K562 (cell line): ENCODE results near the gene MYO15A. TPM values are rescaled to one million over a fixed set of nuclear protein-coding genes. Genes with fewer than 3 reads are reported as not detected.

Experiments
- CREB3L1 ChIP-seq: fragments of 450-650 bp; IDR thresholded peaks from 2 replicates; pipeline ENCODE4 v1.6.1; 2014; ENCODE audit warnings: low read depth, mild to moderate bottlenecking, moderate library complexity, borderline replicate concordance
- E2F3 ChIP-seq: fragments of 250-450 bp; sonication (Bioruptor Pico); IDR thresholded peaks from 2 replicates; pipeline ENCODE4 v1.4.0; 2020; ENCODE audit warnings: mild to moderate bottlenecking
- FOXK1 ChIP-seq: sonication (generic); formaldehyde crosslinking; IDR thresholded peaks from 2 replicates; pipeline ENCODE4 v1.8.0; 2022; ENCODE audit warnings: missing genetic modification reagents, mild to moderate bottlenecking, borderline replicate concordance
- FOXK2 ChIP-seq, 2 experiments: fragments of 450-650 bp; IDR thresholded peaks in 1 of 2; conservative IDR thresholded peaks in 1 of 2; 2 replicates each; pipeline ENCODE4 v1.6.1; 2016; ENCODE audit warnings: low read depth in 2 of 2, mild to moderate bottlenecking in 1 of 2
- HDAC3 ChIP-seq: fragments of 450-650 bp; IDR thresholded peaks from 2 replicates; pipeline ENCODE4 v1.6.1; 2018; ENCODE audit warnings: borderline replicate concordance, mild to moderate bottlenecking, moderate library complexity; ENCODE audit not compliant: partially characterized antibody
- HMG20B ChIP-seq: fragments of 250-450 bp; sonication (Bioruptor Pico); IDR thresholded peaks from 2 replicates; pipeline ENCODE4 v1.5.0; 2021; ENCODE audit warnings: mild to moderate bottlenecking
- L3MBTL2 ChIP-seq: fragments of 450-650 bp; IDR thresholded peaks from 2 replicates; pipeline ENCODE4 v1.6.1; 2016; ENCODE audit warnings: mild to moderate bottlenecking, moderate library complexity
- MEIS2 ChIP-seq: fragments of 450-650 bp; IDR thresholded peaks from 2 replicates; pipeline ENCODE4 v1.6.1; 2014; ENCODE audit warnings: mild to moderate bottlenecking; ENCODE audit not compliant: partially characterized antibody
- MTF1 ChIP-seq: fragments of 250-450 bp; sonication (Bioruptor Pico); IDR thresholded peaks from 2 replicates; pipeline ENCODE4 v1.9.0; 2021; ENCODE audit warnings: moderate library complexity, mild to moderate bottlenecking, inconsistent platforms, borderline replicate concordance
- TAF1 ChIP-seq: IDR thresholded peaks from 2 replicates; pipeline ENCODE4 v1.6.1; 2011; ENCODE audit warnings: mild to moderate bottlenecking, low read length, moderate library complexity; ENCODE audit not compliant: insufficient read depth, control insufficient read depth, severe bottlenecking; ENCODE audit errors: extremely low read depth
- TARDBP ChIP-seq: fragments of 450-650 bp; IDR thresholded peaks from 2 replicates; pipeline ENCODE4 v1.6.1; 2016
- TCF3 ChIP-seq: sonication (generic); formaldehyde crosslinking; IDR thresholded peaks from 2 replicates; pipeline ENCODE4 v1.4.0; 2020; ENCODE audit warnings: mild to moderate bottlenecking, missing genetic modification reagents
- THRB ChIP-seq: fragments of 450-650 bp; formaldehyde crosslinking; conservative IDR thresholded peaks from 2 replicates; pipeline ENCODE4 v1.4.0; 2022; ENCODE audit warnings: mild to moderate bottlenecking, missing genetic modification characterization
- polyA plus RNA-seq, 8 experiments: library from polyadenylated mRNA; depleted of rRNA in 4 of 8; stranded (reverse) in 5 of 8; unstranded in 3 of 8; fragments of >200 nt; fragmentation: Nextera tagmentation in 2 of 8; fragmentation: Illumina TruSeq in 1 of 8; extraction: Ambion mirVana in 2 of 8; extraction: Trizol in 1 of 8; gene quantifications; 2 replicates each; pipeline versions ENCODE4 v1.2.1 to v1.2.3, GENCODE V29; 2011 to 2014; ENCODE audit warnings: inconsistent platforms in 1 of 8, missing spikeins in 1 of 8
- total RNA-seq, 7 experiments: library from RNA; depleted of rRNA in 6 of 7; stranded (reverse); fragments of >200 nt in 6 of 7; fragmentation: Illumina TruSeq in 2 of 7; extraction: Trizol in 2 of 7; gene quantifications; 2 replicates each; pipeline versions ENCODE4 v1.2.1 to v1.2.3, GENCODE V29; 2011 to 2021; ENCODE audit warnings: low replicate concordance in 1 of 7
- TF ChIP-seq, protein P1 (sequence below): fragments of 250-450 bp; sonication (Bioruptor Pico); IDR thresholded peaks from 2 replicates; pipeline ENCODE4 v1.5.0; 2021; ENCODE audit warnings: mild to moderate bottlenecking, moderate library complexity
- TF ChIP-seq, protein P2 (sequence below): fragments of 250-450 bp; sonication (Bioruptor Pico); IDR thresholded peaks from 2 replicates; pipeline ENCODE4 v1.5.0; 2021; ENCODE audit warnings: mild to moderate bottlenecking, borderline replicate concordance

Gene MYO15A
- total and polyA plus RNA-seq, 9 of the 15 experiments (the other 6 are each of a cell fraction or from before 2014, with no cell fraction given) = 0.05 to 0.88 (median 0.14) TPM; not detected in 1

DNA sequence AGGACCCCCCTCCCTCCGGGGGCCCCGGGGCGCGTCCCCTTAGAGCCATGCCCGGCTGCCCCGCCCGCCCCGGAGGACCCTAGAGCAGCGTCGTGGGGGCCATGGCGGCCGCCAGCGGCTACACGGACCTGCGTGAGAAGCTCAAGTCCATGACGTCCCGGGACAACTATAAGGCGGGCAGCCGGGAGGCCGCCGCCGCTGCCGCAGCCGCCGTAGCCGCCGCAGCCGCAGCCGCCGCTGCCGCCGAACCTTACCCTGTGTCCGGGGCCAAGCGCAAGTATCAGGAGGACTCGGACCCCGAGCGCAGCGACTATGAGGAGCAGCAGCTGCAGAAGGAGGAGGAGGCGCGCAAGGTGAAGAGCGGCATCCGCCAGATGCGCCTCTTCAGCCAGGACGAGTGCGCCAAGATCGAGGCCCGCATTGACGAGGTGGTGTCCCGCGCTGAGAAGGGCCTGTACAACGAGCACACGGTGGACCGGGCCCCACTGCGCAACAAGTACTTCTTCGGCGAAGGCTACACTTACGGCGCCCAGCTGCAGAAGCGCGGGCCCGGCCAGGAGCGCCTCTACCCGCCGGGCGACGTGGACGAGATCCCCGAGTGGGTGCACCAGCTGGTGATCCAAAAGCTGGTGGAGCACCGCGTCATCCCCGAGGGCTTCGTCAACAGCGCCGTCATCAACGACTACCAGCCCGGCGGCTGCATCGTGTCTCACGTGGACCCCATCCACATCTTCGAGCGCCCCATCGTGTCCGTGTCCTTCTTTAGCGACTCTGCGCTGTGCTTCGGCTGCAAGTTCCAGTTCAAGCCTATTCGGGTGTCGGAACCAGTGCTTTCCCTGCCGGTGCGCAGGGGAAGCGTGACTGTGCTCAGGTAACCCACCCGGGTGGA lies 75.8 kb downstream of the MYO15A start (continued):
- TF ChIP-seq CREB3L1 (no peak), MEIS2 (no peak), HDAC3 (no peak), THRB (CRISPR knock-in tag) (no peak), HMG20B (CRISPR knock-in tag) (no peak), MTF1 (no peak), L3MBTL2 (peak; percentile 61), TCF3 (CRISPR knock-in tag) (no peak), FOXK1 (no peak), FOXK2 (conservative IDR thresholded peaks at IDR 0.05 in 1 of 2, IDR thresholded peaks at IDR 0.05 in 1 of 2; ENCODE audit: low read depth in 2 of 2) (0 out of 4 replicates have a peak, but pooled peaks of 1 of the 2 experiments have one; percentile 12), TAF1 (no peak), TARDBP (no peak), E2F3 (CRISPR knock-in tag) (no peak)
- TF ChIP-seq, protein P1, sequence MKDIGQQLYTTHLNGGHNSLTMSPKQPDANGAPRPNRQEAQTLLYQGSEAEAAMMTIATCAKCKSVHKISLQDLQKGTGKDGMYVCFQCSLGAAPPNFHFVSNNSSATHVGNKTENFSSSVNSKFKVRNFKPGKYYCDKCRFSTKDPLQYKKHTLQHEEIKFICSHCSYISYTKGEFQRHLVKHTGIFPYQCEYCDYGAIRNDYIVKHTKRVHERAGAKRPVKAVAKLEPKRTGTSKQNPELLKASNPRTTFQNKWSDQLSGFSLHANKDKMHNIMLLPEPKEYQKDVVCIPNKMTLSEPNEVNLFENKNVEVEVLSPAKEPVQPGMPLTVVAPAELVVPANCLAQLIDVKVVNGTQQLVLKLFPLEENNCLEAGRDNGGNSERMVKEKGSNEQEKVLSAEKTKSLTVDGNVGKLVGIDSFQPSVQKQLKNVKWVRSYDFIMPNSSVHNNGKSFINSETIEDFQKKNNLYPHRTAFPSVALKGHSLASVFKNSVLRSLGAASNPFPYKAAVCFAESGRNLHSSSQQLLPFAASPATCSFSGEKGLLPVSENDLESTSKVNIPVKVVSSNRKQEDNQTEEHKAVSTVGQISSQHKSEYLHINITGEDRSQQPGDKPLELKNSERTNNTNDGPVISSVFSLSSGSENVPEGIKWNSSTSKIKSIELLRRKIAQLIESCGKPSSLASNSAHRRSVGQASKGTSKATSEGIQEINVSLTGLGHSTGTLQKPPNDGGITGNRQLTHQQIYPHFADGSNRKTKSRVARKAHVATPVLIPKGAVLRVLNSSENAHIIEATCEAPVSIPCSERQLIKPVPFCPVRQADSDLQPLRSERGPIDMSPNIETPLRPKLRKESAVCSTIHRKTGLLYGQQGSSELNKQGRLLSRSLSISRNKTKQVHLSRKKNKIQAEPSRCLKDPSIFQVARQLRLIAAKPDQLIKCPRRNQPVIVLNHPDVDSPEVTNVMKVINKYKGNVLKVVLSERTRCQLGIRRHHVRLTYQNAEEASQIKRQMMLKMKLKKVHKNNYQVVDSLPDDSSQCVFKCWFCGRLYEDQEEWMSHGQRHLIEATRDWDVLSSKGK (CRISPR knock-in tag) = no peak
- TF ChIP-seq, protein P2, sequence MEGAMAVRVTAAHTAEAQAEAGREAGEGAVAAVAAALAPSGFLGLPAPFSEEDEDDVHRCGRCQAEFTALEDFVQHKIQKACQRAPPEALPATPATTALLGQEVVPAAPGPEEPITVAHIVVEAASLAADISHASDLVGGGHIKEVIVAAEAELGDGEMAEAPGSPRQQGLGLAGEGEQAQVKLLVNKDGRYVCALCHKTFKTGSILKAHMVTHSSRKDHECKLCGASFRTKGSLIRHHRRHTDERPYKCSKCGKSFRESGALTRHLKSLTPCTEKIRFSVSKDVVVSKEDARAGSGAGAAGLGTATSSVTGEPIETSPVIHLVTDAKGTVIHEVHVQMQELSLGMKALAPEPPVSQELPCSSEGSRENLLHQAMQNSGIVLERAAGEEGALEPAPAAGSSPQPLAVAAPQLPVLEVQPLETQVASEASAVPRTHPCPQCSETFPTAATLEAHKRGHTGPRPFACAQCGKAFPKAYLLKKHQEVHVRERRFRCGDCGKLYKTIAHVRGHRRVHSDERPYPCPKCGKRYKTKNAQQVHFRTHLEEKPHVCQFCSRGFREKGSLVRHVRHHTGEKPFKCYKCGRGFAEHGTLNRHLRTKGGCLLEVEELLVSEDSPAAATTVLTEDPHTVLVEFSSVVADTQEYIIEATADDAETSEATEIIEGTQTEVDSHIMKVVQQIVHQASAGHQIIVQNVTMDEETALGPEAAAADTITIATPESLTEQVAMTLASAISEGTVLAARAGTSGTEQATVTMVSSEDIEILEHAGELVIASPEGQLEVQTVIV (CRISPR knock-in tag) = no peak
